ENCODE results near the gene CFC1B. TPM values are rescaled to one million over a fixed set of nuclear protein-coding genes. Genes with fewer than 3 reads are reported as not detected.
"Not testable (repeated sequence)": the region's sequence is repeated elsewhere in the genome, so short reads cannot be mapped to it uniquely, and the experiment has no call there.

The CFC1B gene
- not detected for total RNA-seq

DNA sequence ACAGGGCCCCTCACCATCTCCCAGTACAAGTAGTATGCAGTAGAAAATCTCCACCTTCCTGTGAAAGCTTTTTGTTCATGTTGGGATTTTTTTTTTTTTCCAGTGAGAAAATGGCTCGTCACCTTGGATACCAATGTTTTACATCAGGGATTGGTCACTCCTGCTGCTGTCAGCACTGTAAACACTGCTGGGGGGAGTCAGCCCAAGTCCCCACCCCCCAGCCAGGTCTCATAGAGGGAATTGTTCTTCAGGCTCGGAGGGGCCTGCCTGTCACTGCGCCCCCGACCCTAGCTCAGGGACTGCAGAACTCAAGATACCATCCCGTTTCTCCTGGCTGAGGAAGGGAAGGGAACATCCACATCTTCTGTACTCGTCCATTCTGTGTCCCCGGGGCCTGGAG is at the start of gene CFC1B:
TSS of gene CFC1B (plus strand) at position 231 of the 400 bp plus-strand sequence. CDS start 263 bp downstream, outside the sequence.
- intact Hi-C loops (cut with DNase I); DNase-seq (ENCODE audit: extremely low spot score in 2 of 2); H3K4me1 ChIP-seq; H3K27me3 ChIP-seq; H3K36me3 ChIP-seq; H3K4me3 ChIP-seq; H3K27ac ChIP-seq; H3K9me3 ChIP-seq: not testable (repeated sequence)

- H3K9me3 ChIP-seq; H3K4me3 ChIP-seq; H3K36me3 ChIP-seq; H3K27ac ChIP-seq; H3K4me1 ChIP-seq; DNase-seq (ENCODE audit: extremely low spot score in 2 of 2); intact Hi-C loops (cut with DNase I); H3K27me3 ChIP-seq: not testable (repeated sequence)
These were observed 29.9 kb upstream of the CFC1B start for GRCh38 chr2:130491073-130491472.

DNA sequence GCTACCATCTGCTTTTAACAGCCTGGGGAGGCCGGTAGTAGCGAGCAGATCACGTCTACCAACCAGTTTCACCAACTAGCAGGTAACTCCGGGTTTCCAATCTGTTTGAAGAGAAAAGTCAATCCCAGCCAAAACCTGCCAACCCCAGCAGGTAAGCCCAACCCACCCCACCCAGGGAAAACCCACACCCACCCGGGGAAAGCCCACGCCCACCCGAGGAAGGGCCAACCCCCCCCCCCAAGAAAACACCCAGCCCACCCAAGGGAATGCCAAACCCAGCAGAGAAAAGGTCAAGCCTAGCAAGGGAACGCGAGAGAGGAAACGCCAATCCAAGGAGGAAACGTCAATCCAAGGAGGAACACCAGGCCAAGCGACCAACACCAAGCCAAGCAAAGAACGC is 11.8 kb upstream of the CFC1B start, which contains the start of gene POTEI:
TSS of gene POTEI (minus strand) at position 101 of the 400 bp plus-strand sequence. CDS start at position 8, 93 bp downstream.
- H3K27me3 ChIP-seq; intact Hi-C loops (cut with DNase I); H3K36me3 ChIP-seq; H3K27ac ChIP-seq; H3K9me3 ChIP-seq; DNase-seq (ENCODE audit: extremely low spot score in 2 of 2); H3K4me3 ChIP-seq; H3K4me1 ChIP-seq: not testable (repeated sequence)

DNA sequence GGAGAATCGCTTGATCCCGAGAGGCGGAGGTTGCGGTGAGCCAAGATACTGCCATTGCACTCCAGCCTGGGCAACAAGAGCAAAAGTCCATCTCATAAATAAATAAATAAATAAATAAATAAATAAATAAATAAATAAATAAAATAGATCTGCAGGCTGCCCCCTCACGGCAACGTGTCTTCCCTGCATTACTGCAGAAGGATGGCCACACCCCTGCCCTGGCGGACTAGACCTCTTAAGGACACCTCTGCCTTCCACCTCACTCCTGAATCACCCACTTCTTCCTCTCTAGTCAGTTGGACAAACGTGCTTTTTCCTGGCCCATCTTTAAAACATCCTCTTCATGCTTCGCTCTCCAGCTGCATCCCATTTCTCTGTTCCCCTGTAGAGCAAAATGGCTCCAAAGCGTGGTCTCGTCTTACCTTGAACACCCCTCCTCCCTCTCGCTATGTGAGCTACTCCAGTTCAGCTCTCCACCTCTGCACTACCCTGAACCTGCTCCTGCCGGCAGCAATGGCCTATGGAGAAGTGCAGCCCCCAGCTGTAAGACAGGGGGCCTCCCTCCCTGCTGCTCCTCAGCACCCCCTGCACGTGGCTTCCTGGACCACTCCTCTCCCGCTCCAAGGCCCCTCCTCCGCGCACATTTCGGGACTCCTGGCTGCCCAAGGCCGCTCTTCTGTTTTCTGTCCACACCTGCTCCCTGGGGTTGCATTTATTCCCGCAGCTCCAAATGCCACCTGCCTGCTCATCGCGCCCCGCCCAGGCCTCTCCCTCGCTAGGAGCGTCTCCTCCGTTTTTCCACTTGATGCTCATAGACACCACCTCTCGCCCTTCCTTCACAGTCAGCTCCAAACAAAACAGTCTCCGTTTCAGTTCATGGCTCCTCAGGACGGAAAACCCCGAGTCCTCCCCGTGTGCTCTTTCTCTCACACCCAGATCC is 9.9 kb upstream of the CFC1B start:
- intact Hi-C loops (cut with DNase I); H3K4me3 ChIP-seq; DNase-seq (ENCODE audit: extremely low spot score in 2 of 2); H3K9me3 ChIP-seq; H3K27ac ChIP-seq; H3K27me3 ChIP-seq; H3K36me3 ChIP-seq; H3K4me1 ChIP-seq: not testable (repeated sequence)

DNA sequence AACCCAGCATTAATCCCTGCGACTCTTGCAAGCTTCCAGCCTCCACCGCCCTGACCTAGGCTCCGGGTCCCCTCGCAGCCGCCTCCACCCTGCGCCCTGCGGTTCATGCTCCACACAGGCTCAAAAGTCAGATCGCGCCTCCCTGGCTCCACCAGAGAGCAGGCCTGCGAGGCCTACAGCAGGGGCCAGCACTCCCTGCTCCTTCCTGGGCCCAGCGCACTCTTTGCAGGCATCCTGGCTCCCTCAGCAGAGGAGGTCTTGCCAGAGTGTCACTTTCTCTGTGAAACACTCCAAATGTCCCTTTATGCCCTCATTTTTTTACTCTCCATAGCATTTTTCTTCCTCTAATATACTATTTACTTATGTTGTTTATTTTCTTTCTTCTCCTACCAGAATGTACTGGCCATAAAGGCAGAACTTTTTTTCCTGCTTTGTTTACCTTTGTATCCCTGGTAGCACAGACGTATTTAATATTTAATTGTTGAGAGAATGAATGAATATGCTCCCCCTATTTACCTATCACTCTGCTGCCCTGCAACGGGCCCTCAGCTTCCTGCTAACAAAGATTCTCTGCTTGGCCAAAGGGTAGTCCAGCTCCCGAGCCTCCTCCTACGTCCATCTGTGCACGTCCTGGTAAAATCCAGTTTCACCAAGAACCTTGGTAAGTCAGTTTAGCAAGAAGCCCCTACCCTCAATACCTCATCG is 9.1 kb upstream of the CFC1B start:
- DNase-seq (ENCODE audit: extremely low spot score in 2 of 2); H3K9me3 ChIP-seq; intact Hi-C loops (cut with DNase I); H3K27me3 ChIP-seq; H3K4me1 ChIP-seq; H3K27ac ChIP-seq; H3K36me3 ChIP-seq; H3K4me3 ChIP-seq: not testable (repeated sequence)

DNA sequence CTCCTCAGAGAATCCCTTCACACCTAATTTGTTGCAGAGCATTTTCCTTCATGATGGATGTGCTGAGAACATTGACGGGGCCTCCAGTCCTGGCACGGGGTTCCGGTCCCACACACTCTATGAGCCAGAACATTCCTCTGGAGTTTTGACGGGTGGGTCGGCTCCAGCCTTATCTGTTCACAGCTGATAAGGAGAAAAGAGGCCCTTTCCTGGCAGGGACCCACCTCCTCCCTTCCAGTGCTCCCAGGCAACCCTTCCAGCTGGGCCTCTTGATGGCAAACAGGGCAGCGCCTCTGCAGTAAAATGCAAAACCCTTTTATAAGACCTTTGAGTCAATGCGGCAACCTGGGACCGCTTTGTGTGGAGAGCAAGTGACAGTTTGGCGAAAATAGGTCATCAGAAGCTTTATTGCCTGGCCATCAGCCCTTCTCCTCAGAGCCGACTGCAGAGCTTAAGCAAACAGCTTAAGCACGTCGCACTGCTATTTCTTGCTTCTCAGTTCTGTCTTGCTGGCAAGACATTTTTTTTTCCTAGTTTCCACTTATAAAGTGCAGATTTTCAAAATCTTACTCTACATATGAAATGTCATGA is 2.4 kb upstream of the CFC1B start:
- H3K27me3 ChIP-seq; H3K36me3 ChIP-seq; H3K4me3 ChIP-seq; H3K27ac ChIP-seq; H3K9me3 ChIP-seq; DNase-seq (ENCODE audit: extremely low spot score in 2 of 2); intact Hi-C loops (cut with DNase I); H3K4me1 ChIP-seq: not testable (repeated sequence)

GRCh38 chr2:130522390-130522789 is 1.4 kb downstream of the CFC1B start:
- H3K9me3 ChIP-seq; DNase-seq (ENCODE audit: extremely low spot score in 2 of 2); H3K36me3 ChIP-seq; intact Hi-C loops (cut with DNase I); H3K4me3 ChIP-seq; H3K4me1 ChIP-seq; H3K27me3 ChIP-seq; H3K27ac ChIP-seq: not testable (repeated sequence)

DNA sequence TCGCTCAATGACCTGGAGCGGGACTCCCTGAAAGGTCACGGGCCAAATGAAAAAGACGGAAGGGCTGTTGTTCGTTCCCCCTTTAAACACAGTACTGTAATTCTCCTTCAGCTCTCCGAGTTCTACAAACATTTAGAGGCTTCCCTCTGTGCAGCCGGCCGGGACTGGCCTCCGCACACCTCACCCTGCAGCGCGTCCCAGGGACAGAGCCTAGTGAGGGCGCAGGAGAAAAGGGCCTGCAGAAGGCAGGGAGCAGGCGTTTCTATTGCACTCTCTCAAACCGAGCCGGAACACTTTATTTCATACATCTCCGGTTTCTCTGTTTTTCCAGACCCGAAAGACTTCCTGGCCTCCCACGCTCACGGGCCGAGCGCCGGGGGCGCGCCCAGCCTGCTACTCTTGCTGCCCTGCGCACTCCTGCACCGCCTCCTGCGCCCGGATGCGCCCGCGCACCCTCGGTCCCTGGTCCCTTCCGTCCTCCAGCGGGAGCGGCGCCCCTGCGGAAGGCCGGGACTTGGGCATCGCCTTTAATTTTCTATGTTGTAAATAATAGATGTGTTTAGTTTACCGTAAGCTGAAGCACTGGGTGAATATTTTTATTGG is 6.4 kb downstream of the CFC1B start:
- H3K4me1 ChIP-seq; H3K4me3 ChIP-seq; intact Hi-C loops (cut with DNase I); H3K27ac ChIP-seq; DNase-seq (ENCODE audit: extremely low spot score in 2 of 2); H3K9me3 ChIP-seq; H3K36me3 ChIP-seq; H3K27me3 ChIP-seq: not testable (repeated sequence)

- intact Hi-C loops (cut with DNase I); H3K4me3 ChIP-seq; H3K4me1 ChIP-seq; H3K27me3 ChIP-seq; H3K9me3 ChIP-seq; H3K27ac ChIP-seq; H3K36me3 ChIP-seq; DNase-seq (ENCODE audit: extremely low spot score in 2 of 2): not testable (repeated sequence)
These were observed 8.5 kb downstream of the CFC1B start for GRCh38 chr2:130529545-130529944.

DNA sequence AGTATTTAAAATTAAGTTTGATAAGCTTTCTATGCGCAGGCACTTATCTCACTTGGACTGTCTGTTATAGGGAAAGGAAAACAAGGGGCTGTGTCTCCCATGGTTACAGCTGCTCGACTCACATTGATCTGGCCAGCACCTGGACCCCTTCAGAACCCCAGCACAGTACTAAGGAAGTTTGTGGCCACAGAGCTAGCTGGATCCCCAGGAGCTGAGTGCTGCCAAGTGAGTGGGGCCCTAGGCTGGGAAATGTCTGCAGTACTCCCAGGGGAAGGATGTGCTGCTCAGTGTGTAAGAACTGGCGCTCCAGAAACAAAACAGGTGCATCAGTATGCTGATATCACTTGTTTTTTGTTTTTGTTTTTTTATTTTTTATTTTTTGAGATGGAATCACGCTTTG is 9.2 kb downstream of the CFC1B start:
- DNase-seq (ENCODE audit: extremely low spot score in 2 of 2); H3K36me3 ChIP-seq; H3K4me1 ChIP-seq; H3K4me3 ChIP-seq; intact Hi-C loops (cut with DNase I); H3K27ac ChIP-seq; H3K27me3 ChIP-seq; H3K9me3 ChIP-seq: not testable (repeated sequence)

GRCh38 chr2:130531225-130531624 is 10.2 kb downstream of the CFC1B start:
- H3K27ac ChIP-seq; H3K9me3 ChIP-seq; intact Hi-C loops (cut with DNase I); H3K4me1 ChIP-seq; H3K36me3 ChIP-seq; H3K4me3 ChIP-seq; DNase-seq (ENCODE audit: extremely low spot score in 2 of 2); H3K27me3 ChIP-seq: not testable (repeated sequence)

- H3K27ac ChIP-seq; H3K9me3 ChIP-seq; H3K4me3 ChIP-seq; DNase-seq (ENCODE audit: extremely low spot score in 2 of 2); H3K4me1 ChIP-seq; H3K36me3 ChIP-seq; H3K27me3 ChIP-seq; intact Hi-C loops (cut with DNase I): not testable (repeated sequence)
These were observed 10.7 kb downstream of the CFC1B start for GRCh38 chr2:130531672-130532071.

DNA sequence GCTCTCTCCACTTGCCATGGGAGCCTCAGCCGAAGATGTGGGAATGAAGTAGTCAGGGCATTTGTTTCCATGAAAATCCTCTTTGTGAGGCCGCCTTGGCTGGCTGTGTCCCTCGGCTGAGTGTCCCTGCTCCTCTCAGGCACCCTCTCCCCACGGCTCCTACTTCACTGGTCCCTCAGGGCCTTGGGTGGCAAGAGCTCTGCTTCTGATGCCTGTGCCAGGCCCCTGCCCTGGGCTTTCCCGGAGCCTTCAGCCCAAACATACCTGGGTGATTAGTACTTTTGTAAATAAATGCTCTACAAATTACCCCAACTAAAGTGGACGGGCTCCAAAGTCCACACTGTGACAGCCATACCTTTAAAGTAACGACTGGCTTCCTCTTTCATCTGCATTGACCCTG is 15.6 kb downstream of the CFC1B start:
- H3K4me3 ChIP-seq; H3K27ac ChIP-seq; DNase-seq (ENCODE audit: extremely low spot score in 2 of 2); H3K36me3 ChIP-seq; H3K4me1 ChIP-seq; H3K9me3 ChIP-seq; H3K27me3 ChIP-seq; intact Hi-C loops (cut with DNase I): not testable (repeated sequence)

Measured in vagina (tissue), 2 donors.